WTC11 (cell line): ENCODE results near the gene ZFR2. TPM values are rescaled to one million over a fixed set of nuclear protein-coding genes. Genes with fewer than 3 reads are reported as not detected.

Source experiments
- ATAC-seq: fragments of 200-7000 bp; cut with Tn5 transposase; 2 replicates; pipeline ENCODE4 v1.10.0; 2021; ENCODE audit warnings: mild to moderate bottlenecking, moderate library complexity
- CTCF ChIA-PET: fragments of 300-600 bp; sonication (Branson Sonifier 250); formaldehyde crosslinking; loops from one replicate; lab custom pipeline; 2021; ENCODE audit warnings: antibody characterized with exemption; lab: Charles Lee
- POLR2A ChIA-PET: fragments of 350-600 bp; sonication (Branson Sonifier 250); formaldehyde crosslinking; loops from one replicate; lab custom pipeline; 2021; ENCODE audit warnings: antibody characterized with exemption; lab: Charles Lee
- DNase-seq: peaks from one replicate; pipeline ENCODE4 v3.0.0; 2021; ENCODE audit warnings: low spot score
- H3K27ac Mint-ChIP-seq: 2 replicates; pipeline ENCODE4 v1.8.0; 2021; ENCODE audit warnings: mixed read lengths
- H3K27me3 Mint-ChIP-seq: 2 replicates; pipeline ENCODE4 v1.8.0; 2021; ENCODE audit warnings: low read depth, mild to moderate bottlenecking, moderate library complexity, mixed read lengths
- H3K36me3 Mint-ChIP-seq: 2 replicates; pipeline ENCODE4 v1.8.0; 2021; ENCODE audit warnings: mixed read lengths
- H3K4me1 Mint-ChIP-seq: 2 replicates; pipeline ENCODE4 v1.8.0; 2022; ENCODE audit warnings: mixed read lengths
- H3K4me3 Mint-ChIP-seq: 2 replicates; pipeline ENCODE4 v1.8.0; 2021; ENCODE audit warnings: mild to moderate bottlenecking, moderate library complexity, mixed read lengths
- H3K9me3 Mint-ChIP-seq: 2 replicates; pipeline ENCODE4 v1.8.0; 2021; ENCODE audit warnings: mixed read lengths
- ESRRA ChIP-seq: sonication (generic); formaldehyde crosslinking; IDR thresholded peaks from 2 replicates; pipeline ENCODE4 v1.8.1; 2022; ENCODE audit warnings: mild to moderate bottlenecking, missing genetic modification reagents, borderline replicate concordance
- FOXJ3 ChIP-seq: sonication (generic); formaldehyde crosslinking; IDR thresholded peaks from 2 replicates; pipeline ENCODE4 v1.9.0; 2021; ENCODE audit warnings: missing genetic modification reagents, mild to moderate bottlenecking, borderline replicate concordance
- FOXK1 ChIP-seq: sonication (generic); formaldehyde crosslinking; IDR thresholded peaks from 2 replicates; pipeline ENCODE4 v1.8.0; 2022; ENCODE audit warnings: mild to moderate bottlenecking, moderate library complexity, missing genetic modification reagents
- GRHL2 ChIP-seq: fragments of 250-450 bp; sonication (Bioruptor Pico); IDR thresholded peaks from 2 replicates; pipeline ENCODE4 v1.8.0; 2022; ENCODE audit warnings: mild to moderate bottlenecking, moderate library complexity; ENCODE audit not compliant: insufficient replicate concordance, severe bottlenecking
- JUN ChIP-seq: sonication (generic); formaldehyde crosslinking; IDR thresholded peaks from 2 replicates; pipeline ENCODE4 v1.8.0; 2023; ENCODE audit warnings: mild to moderate bottlenecking, missing genetic modification reagents
- RORB ChIP-seq: fragments of 250-450 bp; sonication (Bioruptor Pico); IDR thresholded peaks from 2 replicates; pipeline ENCODE4 v1.9.0; 2021; ENCODE audit warnings: mild to moderate bottlenecking
- SMAD3 ChIP-seq: sonication (generic); formaldehyde crosslinking; IDR thresholded peaks from 2 replicates; pipeline ENCODE4 v1.8.0; 2022; ENCODE audit warnings: missing genetic modification reagents, mild to moderate bottlenecking, borderline replicate concordance
- SOX15 ChIP-seq: fragments of 250-450 bp; sonication (Bioruptor Pico); IDR thresholded peaks from 2 replicates; pipeline ENCODE4 v1.9.0; 2021; ENCODE audit warnings: mild to moderate bottlenecking
- TEAD1 ChIP-seq: sonication (generic); formaldehyde crosslinking; IDR thresholded peaks from 2 replicates; pipeline ENCODE4 v1.8.0; 2022; ENCODE audit warnings: mild to moderate bottlenecking, missing genetic modification reagents
- TP53 ChIP-seq: sonication (generic); formaldehyde crosslinking; IDR thresholded peaks from 2 replicates; pipeline ENCODE4 v1.8.1; 2023; ENCODE audit warnings: mild to moderate bottlenecking, missing genetic modification reagents
- ZNF219 ChIP-seq: sonication (generic); formaldehyde crosslinking; IDR thresholded peaks from 2 replicates; pipeline ENCODE4 v1.8.0; 2023; ENCODE audit warnings: missing genetic modification reagents, mild to moderate bottlenecking, borderline replicate concordance
- ZNF232 ChIP-seq: sonication (generic); formaldehyde crosslinking; IDR thresholded peaks from 2 replicates; pipeline ENCODE4 v1.8.0; 2022; ENCODE audit warnings: mild to moderate bottlenecking, missing genetic modification reagents
- total RNA-seq: library from RNA; stranded (reverse); gene quantifications from 3 replicates; pipeline ENCODE4 v1.2.3, GENCODE V29; 2021
- TF ChIP-seq, protein P1 (sequence below): sonication (generic); formaldehyde crosslinking; IDR thresholded peaks from 2 replicates; pipeline ENCODE4 v1.8.0; 2023; ENCODE audit warnings: missing genetic modification reagents
- TF ChIP-seq, protein P2 (sequence below): sonication (generic); formaldehyde crosslinking; IDR thresholded peaks from 2 replicates; pipeline ENCODE4 v1.8.0; 2023; ENCODE audit warnings: mild to moderate bottlenecking, missing genetic modification reagents
- TF ChIP-seq, protein P3 (sequence below): fragments of 250-450 bp; sonication (Bioruptor Pico); IDR thresholded peaks from 2 replicates; pipeline ENCODE4 v1.9.0; 2021; ENCODE audit warnings: moderate library complexity, mild to moderate bottlenecking, inconsistent platforms, borderline replicate concordance
- TF ChIP-seq, protein P4 (sequence below): fragments of 250-450 bp; sonication (Bioruptor Pico); conservative IDR thresholded peaks from 2 replicates; pipeline ENCODE4 v1.9.0; 2021; ENCODE audit warnings: mild to moderate bottlenecking
- TF ChIP-seq, protein P5 (sequence below): sonication (generic); formaldehyde crosslinking; IDR thresholded peaks from 2 replicates; pipeline ENCODE4 v1.8.0; 2022; ENCODE audit warnings: mild to moderate bottlenecking, missing genetic modification reagents
- TF ChIP-seq, protein P6 (sequence below): fragments of 250-450 bp; sonication (Bioruptor Pico); IDR thresholded peaks from 2 replicates; pipeline ENCODE4 v1.9.0; 2021; ENCODE audit warnings: mild to moderate bottlenecking
- TF ChIP-seq, protein P7 (sequence below): sonication (generic); formaldehyde crosslinking; IDR thresholded peaks from 2 replicates; pipeline ENCODE4 v1.8.0; 2022; ENCODE audit warnings: mild to moderate bottlenecking, missing genetic modification reagents
- TF ChIP-seq, protein P8 (sequence below): sonication (generic); formaldehyde crosslinking; IDR thresholded peaks from 2 replicates; pipeline ENCODE4 v1.8.1; 2022; ENCODE audit warnings: mild to moderate bottlenecking, moderate library complexity, missing genetic modification reagents
- TF ChIP-seq, protein P9 (sequence below): fragments of 250-450 bp; sonication (Bioruptor Pico); IDR thresholded peaks from 2 replicates; pipeline ENCODE4 v2.1.2; 2022; ENCODE audit warnings: mild to moderate bottlenecking, moderate library complexity

ZFR2 gene
- total RNA-seq, 1 experiment from 2014 or later = 17.5 TPM

DNA sequence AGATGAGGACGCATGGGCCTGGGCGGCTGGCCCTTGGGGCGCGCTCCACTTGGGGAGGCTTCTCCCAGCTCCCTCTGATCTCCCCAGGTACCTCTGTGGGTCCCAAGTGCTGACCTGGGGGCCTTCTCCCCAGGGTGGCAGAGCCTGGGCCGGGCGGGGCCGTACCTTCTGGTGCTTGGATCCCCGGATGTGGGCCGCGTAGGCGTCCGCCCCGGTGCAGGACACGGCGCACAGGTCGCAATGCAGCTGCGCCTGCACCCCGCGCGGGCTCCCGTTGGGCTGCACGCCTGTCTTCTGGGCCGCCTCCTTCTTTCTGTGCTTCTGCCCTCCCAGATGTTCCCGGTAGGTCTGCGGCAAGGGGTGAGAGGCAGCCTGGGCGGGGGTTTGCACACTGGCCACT is 41.5 kb downstream of the ZFR2 start:
- Mint-ChIP-seq H3K4me1 (no peaks in the 10 kb centered on the region), H3K9me3 (no peaks in the 10 kb centered on the region), H3K27me3 (0 out of 2 replicates have a peak, but pooled peaks cover under 1% of the 10 kb centered on the region), H3K4me3 (no peak overlapping the region), H3K27ac (no peak overlapping the region), H3K36me3 (no peaks in the 10 kb centered on the region)
- CTCF ChIA-PET = no interaction called here
- TF ChIP-seq, protein P1, sequence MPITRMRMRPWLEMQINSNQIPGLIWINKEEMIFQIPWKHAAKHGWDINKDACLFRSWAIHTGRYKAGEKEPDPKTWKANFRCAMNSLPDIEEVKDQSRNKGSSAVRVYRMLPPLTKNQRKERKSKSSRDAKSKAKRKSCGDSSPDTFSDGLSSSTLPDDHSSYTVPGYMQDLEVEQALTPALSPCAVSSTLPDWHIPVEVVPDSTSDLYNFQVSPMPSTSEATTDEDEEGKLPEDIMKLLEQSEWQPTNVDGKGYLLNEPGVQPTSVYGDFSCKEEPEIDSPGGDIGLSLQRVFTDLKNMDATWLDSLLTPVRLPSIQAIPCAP (CRISPR knock-in tag) = no peak
- TF ChIP-seq TP53 (CRISPR knock-in tag) (no peak), JUN (CRISPR knock-in tag) (no peak), ZNF232 (CRISPR knock-in tag) (no peak), RORB (CRISPR knock-in tag) (no peak), SMAD3 (CRISPR knock-in tag) (no peak), SOX15 (CRISPR knock-in tag) (no peak), ESRRA (CRISPR knock-in tag) (no peak), ZNF219 (CRISPR knock-in tag) (no peak), TEAD1 (CRISPR knock-in tag) (no peak), FOXK1 (CRISPR knock-in tag) (no peak), GRHL2 (CRISPR knock-in tag) (no peak), FOXJ3 (CRISPR knock-in tag) (no peak)
- TF ChIP-seq, protein P2, sequence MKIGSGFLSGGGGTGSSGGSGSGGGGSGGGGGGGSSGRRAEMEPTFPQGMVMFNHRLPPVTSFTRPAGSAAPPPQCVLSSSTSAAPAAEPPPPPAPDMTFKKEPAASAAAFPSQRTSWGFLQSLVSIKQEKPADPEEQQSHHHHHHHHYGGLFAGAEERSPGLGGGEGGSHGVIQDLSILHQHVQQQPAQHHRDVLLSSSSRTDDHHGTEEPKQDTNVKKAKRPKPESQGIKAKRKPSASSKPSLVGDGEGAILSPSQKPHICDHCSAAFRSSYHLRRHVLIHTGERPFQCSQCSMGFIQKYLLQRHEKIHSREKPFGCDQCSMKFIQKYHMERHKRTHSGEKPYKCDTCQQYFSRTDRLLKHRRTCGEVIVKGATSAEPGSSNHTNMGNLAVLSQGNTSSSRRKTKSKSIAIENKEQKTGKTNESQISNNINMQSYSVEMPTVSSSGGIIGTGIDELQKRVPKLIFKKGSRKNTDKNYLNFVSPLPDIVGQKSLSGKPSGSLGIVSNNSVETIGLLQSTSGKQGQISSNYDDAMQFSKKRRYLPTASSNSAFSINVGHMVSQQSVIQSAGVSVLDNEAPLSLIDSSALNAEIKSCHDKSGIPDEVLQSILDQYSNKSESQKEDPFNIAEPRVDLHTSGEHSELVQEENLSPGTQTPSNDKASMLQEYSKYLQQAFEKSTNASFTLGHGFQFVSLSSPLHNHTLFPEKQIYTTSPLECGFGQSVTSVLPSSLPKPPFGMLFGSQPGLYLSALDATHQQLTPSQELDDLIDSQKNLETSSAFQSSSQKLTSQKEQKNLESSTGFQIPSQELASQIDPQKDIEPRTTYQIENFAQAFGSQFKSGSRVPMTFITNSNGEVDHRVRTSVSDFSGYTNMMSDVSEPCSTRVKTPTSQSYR (CRISPR knock-in tag) = no peak
- TF ChIP-seq, protein P3, sequence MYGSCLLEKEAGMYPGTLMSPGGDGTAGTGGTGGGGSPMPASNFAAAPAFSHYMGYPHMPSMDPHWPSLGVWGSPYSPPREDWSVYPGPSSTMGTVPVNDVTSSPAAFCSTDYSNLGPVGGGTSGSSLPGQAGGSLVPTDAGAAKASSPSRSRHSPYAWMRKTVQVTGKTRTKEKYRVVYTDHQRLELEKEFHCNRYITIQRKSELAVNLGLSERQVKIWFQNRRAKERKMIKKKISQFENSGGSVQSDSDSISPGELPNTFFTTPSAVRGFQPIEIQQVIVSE (CRISPR knock-in tag) = no peak
- TF ChIP-seq, protein P4, sequence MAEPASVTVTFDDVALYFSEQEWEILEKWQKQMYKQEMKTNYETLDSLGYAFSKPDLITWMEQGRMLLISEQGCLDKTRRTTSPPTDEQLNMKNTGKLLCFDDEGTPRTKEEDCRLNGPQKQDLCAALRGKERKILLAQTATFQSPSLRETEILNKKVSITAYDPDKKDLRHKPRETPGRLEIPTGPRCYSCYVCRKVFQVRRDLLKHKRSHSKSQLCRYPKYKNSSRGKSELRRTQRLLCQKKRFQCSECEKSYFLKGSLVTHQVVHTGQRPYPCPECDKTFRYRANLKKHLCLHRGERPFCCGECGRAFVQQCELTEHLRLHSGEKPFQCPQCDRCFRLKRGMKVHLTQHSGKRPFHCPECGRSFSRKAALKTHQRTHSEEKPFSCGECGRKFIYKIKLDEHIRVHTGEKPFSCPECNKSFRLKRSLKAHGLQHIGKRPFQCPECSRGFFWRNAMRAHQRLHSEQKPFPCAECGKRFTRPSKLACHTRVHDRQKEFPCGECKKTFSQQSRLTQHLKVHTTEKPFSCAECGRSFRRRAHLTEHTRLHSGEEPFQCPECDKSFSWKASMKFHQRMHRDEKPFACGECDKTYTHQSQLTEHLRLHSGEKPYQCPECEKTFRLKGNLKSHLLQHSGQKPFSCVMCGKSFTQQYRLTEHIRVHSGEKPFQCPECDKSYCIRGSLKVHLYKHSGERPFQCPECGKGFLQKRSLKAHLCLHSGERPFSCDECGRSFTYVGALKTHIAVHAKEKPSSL (CRISPR knock-in tag) = no peak
- TF ChIP-seq, protein P5, sequence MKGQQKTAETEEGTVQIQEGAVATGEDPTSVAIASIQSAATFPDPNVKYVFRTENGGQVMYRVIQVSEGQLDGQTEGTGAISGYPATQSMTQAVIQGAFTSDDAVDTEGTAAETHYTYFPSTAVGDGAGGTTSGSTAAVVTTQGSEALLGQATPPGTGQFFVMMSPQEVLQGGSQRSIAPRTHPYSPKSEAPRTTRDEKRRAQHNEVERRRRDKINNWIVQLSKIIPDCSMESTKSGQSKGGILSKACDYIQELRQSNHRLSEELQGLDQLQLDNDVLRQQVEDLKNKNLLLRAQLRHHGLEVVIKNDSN (CRISPR knock-in tag) = no peak
- DNase-seq = no peak
- no peak for ATAC-seq
- POLR2A ChIA-PET = no interaction called here

DNA sequence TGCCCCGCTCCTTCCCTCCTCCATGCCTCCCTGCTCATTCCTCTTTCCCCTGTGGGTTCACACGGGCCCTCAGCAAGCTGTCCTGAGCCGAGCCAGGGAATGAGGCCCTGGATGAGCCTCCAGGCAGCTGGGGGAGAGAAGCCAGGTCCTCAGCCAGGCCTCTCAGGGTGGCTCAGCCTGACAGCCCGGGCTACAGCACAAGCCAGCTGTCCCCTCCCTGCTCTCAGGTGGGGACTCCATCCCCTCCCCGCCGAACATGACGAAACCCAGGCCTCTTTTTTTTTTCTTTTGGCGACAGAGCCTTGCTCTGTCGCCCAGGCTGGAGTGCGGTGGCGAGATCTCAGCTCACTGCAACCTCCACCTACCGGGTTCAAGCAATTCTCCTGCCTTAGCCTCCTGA is 42.7 kb downstream of the ZFR2 start:
- Mint-ChIP-seq H3K27me3 (peaks cover 5% of the 10 kb centered on the region; the same call in 1 of the 2 replicates), H3K27ac (no peak overlapping the region), H3K4me1 (no peaks in the 10 kb centered on the region), H3K9me3 (no peaks in the 10 kb centered on the region), H3K36me3 (no peaks in the 10 kb centered on the region), H3K4me3 (no peak overlapping the region)
- ATAC-seq = no peak
- ChIA-PET POLR2A (no interaction called here), CTCF (interaction anchor here (0.7 kb wide), 1 partner anchor 17 kb away, joined by 3 read pairs; no protein-coding TSS in a partner anchor)
- DNase-seq = no peak
- TF ChIP-seq SMAD3 (CRISPR knock-in tag) (no peak), TP53 (CRISPR knock-in tag) (no peak), TEAD1 (CRISPR knock-in tag) (no peak), JUN (CRISPR knock-in tag) (no peak), GRHL2 (CRISPR knock-in tag) (no peak)
- TF ChIP-seq, protein P6, sequence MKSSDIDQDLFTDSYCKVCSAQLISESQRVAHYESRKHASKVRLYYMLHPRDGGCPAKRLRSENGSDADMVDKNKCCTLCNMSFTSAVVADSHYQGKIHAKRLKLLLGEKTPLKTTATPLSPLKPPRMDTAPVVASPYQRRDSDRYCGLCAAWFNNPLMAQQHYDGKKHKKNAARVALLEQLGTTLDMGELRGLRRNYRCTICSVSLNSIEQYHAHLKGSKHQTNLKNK (CRISPR knock-in tag) = no peak
- TF ChIP-seq, protein P7, sequence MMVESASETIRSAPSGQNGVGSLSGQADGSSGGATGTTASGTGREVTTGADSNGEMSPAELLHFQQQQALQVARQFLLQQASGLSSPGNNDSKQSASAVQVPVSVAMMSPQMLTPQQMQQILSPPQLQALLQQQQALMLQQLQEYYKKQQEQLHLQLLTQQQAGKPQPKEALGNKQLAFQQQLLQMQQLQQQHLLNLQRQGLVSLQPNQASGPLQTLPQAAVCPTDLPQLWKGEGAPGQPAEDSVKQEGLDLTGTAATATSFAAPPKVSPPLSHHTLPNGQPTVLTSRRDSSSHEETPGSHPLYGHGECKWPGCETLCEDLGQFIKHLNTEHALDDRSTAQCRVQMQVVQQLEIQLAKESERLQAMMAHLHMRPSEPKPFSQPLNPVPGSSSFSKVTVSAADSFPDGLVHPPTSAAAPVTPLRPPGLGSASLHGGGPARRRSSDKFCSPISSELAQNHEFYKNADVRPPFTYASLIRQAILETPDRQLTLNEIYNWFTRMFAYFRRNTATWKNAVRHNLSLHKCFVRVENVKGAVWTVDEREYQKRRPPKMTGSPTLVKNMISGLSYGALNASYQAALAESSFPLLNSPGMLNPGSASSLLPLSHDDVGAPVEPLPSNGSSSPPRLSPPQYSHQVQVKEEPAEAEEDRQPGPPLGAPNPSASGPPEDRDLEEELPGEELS (CRISPR knock-in tag) = no peak
- TF ChIP-seq, protein P8, sequence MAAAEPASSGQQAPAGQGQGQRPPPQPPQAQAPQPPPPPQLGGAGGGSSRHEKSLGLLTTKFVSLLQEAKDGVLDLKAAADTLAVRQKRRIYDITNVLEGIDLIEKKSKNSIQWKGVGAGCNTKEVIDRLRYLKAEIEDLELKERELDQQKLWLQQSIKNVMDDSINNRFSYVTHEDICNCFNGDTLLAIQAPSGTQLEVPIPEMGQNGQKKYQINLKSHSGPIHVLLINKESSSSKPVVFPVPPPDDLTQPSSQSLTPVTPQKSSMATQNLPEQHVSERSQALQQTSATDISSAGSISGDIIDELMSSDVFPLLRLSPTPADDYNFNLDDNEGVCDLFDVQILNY (CRISPR knock-in tag) = no peak
- TF ChIP-seq, protein P9, sequence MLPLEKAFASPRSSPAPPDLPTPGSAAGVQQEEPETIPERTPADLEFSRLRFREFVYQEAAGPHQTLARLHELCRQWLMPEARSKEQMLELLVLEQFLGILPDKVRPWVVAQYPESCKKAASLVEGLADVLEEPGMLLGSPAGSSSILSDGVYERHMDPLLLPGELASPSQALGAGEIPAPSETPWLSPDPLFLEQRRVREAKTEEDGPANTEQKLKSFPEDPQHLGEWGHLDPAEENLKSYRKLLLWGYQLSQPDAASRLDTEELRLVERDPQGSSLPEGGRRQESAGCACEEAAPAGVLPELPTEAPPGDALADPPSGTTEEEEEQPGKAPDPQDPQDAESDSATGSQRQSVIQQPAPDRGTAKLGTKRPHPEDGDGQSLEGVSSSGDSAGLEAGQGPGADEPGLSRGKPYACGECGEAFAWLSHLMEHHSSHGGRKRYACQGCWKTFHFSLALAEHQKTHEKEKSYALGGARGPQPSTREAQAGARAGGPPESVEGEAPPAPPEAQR (CRISPR knock-in tag) = no peak
